ENCODE measurements around the gene PPP1R12C.

The PPP1R12C gene

DNA sequence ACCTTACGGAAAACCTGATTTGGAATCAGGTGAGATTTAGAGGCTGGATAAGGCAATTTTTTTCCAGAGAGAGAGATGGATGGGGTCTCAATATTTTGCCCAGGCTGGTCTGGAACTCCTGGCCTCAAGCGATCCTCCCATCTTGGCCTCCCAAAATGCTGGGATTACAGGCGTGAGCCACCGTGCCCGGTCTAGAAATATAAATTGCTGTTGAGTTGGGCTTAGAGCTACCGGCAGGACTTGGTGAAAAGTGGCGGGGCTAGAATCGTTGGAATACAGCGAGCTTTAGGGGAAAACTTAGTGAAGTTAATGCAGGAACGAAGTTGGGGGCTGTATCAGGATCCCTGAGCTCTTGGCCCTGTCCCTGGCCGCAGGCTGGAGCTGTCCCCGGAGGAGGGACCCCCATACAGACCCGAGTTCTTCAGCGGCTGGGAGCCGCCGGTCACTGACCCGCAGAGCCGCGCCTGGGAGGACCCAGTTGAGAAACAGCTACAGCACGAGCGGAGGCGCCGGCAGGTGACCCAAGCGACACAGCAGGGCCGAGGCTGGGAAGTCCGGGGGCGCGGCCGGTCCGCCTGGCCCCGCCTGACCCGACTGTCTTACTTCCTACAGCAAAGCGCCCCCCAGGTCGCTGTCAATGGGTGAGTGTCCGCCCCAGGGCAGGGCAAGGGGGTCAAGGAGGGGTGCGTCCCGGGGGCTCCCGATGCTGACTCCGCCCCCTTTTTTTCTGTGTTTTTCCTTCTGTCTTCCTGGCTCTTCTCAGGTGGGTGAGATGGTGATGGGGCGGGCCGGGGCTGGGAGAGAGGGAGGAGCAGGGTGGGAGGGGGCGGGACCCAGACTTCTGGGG, 34.2 kb downstream of the PPP1R12C start:
- peaks cover 25% of the 10 kb centered on the region for H3K4me1 Mint-ChIP-seq (ENCODE audit: low read depth)

DNA sequence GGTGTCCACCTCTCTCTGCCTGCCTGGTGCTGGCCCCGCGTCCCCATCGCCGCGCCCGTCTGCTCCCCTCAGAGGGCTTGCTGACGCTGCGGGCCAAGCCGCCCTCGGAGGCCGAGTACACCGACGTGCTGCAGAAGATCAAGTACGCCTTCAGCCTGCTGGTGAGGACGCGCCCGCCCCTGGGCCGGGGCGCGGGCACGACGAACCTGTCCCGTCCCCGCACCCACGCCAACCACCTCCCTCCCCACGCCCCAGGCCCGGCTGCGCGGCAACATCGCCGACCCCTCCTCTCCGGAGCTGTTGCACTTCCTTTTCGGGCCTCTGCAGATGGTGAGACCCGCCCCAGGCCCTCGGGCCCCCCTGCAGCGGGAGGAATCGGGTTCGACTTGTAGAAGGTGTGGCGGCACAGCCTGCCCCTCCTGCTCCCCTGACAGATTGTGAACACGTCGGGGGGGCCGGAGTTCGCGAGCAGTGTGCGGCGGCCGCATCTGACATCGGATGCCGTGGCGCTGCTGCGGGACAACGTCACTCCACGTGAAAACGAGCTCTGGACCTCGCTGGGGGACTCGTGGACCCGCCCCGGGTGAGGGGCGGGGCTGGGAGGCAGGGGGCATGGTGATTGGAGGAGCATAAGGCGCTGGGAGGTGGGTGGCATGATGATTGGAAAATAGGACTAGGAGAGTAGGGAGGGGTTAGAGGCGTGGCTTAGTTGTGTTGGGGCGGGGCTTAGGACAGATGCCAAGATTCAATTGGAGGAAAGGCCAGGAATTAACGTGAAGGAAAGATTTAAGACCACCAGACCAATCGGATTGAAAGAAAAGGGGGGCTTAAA, 35.2 kb downstream of the PPP1R12C start:
- H3K4me3 Mint-ChIP-seq, result peak overlapping the region; percentile 58
- H3K27ac Mint-ChIP-seq, result peak overlapping the region; percentile 57
- no peaks in the 10 kb centered on the region for H3K9me3 Mint-ChIP-seq
- peaks cover 17% of the 10 kb centered on the region for H3K4me1 Mint-ChIP-seq (ENCODE audit: low read depth)
- peak; percentile 36 for DNase-seq (ENCODE audit: low spot score)
- peaks cover 36% of the 10 kb centered on the region for H3K27me3 Mint-ChIP-seq (ENCODE audit: low read depth)
- peaks cover 4% of the 10 kb centered on the region for H3K36me3 Mint-ChIP-seq (ENCODE audit: low read depth)

More for the DNA sequence above, 34.2 kb downstream of the PPP1R12C start:
- DNase-seq (ENCODE audit: low spot score), result no peak
- peaks cover 11% of the 10 kb centered on the region for H3K36me3 Mint-ChIP-seq (ENCODE audit: low read depth)
- peaks cover 46% of the 10 kb centered on the region for H3K27me3 Mint-ChIP-seq (ENCODE audit: low read depth)
- peak overlapping the region; percentile 48 for H3K4me3 Mint-ChIP-seq
- no peaks in the 10 kb centered on the region for H3K9me3 Mint-ChIP-seq
- H3K27ac Mint-ChIP-seq, result no peak overlapping the region

DNA sequence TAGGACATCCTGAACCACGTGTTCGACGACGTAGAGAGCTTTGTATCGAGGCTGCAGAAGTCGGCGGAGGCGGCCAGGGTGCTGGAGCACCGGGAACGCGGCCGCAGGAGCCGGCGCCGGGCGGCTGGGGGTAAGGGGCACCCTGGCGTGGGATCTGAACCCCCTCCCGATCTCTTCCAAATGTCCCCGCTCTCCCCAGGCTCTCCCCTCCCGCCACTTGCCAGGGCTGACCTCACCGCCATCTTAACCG, 35.7 kb downstream of the PPP1R12C start:
- Mint-ChIP-seq H3K36me3 (ENCODE audit: low read depth) (peaks cover 3% of the 10 kb centered on the region), H3K4me1 (ENCODE audit: low read depth) (peaks cover 17% of the 10 kb centered on the region), H3K27me3 (ENCODE audit: low read depth) (peaks cover 35% of the 10 kb centered on the region), H3K4me3 (peak overlapping the region; percentile 76), H3K27ac (peak overlapping the region; percentile 92), H3K9me3 (no peaks in the 10 kb centered on the region)
- DNase-seq (ENCODE audit: low spot score), result no peak

DNA sequence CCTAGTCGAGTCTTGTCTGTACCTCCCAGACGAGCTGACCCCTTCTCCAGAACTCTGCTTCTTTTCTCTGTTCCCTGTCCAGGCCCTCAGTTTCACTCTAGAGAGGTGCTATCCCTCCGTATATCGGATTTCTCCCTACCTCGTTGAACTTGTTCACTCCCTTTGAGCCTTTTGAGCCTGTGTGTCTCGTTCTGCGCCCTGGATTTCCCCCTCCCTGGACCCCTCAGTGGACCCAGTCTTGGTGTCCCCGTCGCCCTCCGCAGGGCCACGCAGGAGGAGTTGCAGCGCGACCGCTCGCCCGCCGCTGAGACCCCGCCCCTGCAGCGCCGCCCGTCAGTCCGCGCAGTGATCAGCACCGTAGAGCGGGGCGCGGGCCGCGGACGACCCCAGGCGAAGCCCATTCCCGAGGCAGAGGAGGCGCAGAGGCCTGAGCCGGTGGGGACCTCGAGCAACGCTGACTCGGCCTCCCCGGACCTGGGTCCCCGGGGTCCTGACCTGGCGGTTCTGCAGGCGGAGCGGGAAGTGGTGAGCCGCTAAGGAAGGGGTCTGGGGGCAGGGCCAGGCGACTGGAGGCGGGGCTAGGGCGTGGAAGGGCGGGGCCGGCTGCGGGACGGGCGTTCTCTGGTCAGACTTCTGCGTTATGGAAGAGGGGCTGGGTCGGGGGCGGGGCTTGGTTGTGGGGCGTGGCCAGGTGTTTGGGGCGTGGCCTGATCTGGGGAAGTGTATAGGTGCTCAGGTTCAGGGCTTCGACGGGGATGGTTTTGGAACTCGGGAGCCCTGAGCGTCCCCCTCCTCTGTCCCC, 36.3 kb downstream of the PPP1R12C start:
- peak overlapping the region; percentile 76 for H3K4me3 Mint-ChIP-seq
- peak overlapping the region; percentile 92 for H3K27ac Mint-ChIP-seq
- DNase-seq (ENCODE audit: low spot score), result peak; percentile 89
- peaks cover 35% of the 10 kb centered on the region for H3K27me3 Mint-ChIP-seq (ENCODE audit: low read depth)
- peaks cover 17% of the 10 kb centered on the region for H3K4me1 Mint-ChIP-seq (ENCODE audit: low read depth)
- no peaks in the 10 kb centered on the region for H3K9me3 Mint-ChIP-seq
- peaks cover 3% of the 10 kb centered on the region for H3K36me3 Mint-ChIP-seq (ENCODE audit: low read depth)

DNA sequence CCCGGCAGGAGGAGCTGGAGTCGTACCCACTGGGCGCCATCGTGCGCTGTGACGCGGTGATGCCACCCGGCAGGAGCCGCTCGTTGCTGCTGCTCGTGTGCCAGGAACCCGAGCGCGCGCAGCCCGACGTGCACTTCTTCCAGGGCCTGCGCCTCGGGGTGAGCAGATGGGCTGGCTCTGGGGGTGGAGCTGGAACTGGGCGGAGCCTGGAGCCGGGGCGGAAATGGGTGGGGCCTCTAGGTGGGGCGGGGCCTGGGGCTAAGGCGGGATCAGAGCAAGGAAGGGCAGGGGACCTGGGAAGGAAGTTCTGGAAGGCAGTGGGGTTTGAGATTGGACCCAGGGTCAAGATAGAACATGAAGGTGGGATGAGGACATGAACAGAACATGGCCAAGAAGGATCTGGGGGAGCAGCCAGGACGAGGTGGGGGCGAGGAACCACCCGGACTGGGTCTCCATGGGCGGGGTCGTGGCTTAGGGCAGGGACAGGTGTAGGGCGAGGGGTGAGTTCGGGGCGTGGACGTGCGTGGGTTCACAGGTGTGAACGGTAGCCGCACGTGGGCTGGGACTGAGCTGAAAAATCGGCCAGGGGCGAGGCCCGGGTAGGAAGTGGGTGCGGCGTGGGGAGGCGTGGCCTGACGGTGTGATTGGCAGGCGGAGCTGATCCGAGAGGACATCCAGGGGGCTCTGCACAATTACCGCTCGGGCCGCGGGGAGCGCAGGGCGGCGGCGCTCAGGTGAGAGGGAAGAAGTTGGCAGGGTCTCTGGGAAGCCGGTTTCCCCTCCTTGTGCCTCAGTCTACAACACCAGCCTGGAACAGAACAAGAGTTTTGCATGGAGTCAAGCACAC, 37.1 kb downstream of the PPP1R12C start:
- Mint-ChIP-seq H3K4me3 (peak overlapping the region; percentile 76), H3K9me3 (no peaks in the 10 kb centered on the region), H3K27me3 (ENCODE audit: low read depth) (peaks cover 27% of the 10 kb centered on the region), H3K36me3 (ENCODE audit: low read depth) (peaks cover 3% of the 10 kb centered on the region), H3K27ac (peak overlapping the region; percentile 92), H3K4me1 (ENCODE audit: low read depth) (peaks cover 17% of the 10 kb centered on the region)
- DNase-seq (ENCODE audit: low spot score), result peak; percentile 72

DNA sequence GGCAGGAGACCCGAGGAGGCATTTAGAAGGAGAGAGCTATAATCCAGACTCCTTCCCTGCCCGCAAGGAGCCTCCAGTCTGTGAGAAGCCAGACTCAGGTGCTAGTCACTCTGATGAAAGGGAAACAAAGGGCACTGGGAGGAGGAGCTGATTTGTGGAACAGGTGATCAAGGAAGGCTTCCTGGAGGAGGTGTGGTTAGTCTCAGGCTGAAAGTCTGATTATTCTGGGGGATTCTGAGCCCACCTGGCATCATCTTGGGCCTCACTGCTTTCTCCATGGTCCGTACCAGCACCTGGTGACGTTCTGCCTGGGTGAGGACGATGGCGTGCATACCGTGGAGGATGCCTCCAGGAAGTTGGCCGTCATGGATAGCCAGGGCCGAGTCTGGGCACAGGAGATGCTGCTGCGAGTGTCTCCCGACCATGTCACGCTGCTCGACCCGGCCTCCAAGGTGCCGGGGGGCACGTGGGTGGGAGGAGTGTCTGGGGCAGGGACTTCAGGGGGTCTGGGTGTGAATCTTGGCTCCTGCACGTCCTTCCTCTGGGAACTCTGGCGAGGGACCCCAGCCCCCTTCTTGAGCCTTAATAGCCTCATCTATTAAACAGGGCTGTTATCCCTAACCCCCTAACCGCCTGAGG, 37.9 kb downstream of the PPP1R12C start:
- Mint-ChIP-seq H3K9me3 (no peaks in the 10 kb centered on the region), H3K27me3 (ENCODE audit: low read depth) (peaks cover 21% of the 10 kb centered on the region), H3K4me3 (peak overlapping the region; percentile 76), H3K4me1 (ENCODE audit: low read depth) (peaks cover 17% of the 10 kb centered on the region), H3K36me3 (ENCODE audit: low read depth) (peaks cover 3% of the 10 kb centered on the region), H3K27ac (peak overlapping the region; percentile 92)
- DNase-seq (ENCODE audit: low spot score), result no peak

DNA sequence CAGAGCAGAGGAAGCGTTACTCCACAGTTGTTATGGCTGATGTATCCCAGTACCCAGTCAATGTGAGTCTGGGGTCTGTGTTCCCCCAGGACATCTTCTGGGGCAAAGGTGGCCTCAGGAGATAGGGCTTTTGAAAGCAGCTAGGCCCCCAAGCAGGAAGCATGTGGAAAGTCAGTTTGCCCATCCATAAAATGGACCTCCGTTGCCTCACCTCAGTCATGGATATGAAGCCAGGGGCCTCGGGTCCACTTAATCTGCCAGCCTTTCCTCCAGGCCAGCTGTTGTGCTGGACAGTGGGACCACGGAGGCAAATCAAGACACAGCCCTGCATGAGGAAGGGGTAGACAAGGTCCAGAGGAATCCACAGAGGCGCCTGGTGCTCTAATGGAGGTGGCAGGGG, 38.4 kb downstream of the PPP1R12C start:
- Mint-ChIP-seq H3K27me3 (ENCODE audit: low read depth) (peaks cover 18% of the 10 kb centered on the region), H3K4me3 (peak overlapping the region; percentile 52), H3K27ac (peak overlapping the region; percentile 53), H3K36me3 (ENCODE audit: low read depth) (peaks cover 3% of the 10 kb centered on the region), H3K4me1 (ENCODE audit: low read depth) (peaks cover 17% of the 10 kb centered on the region), H3K9me3 (no peaks in the 10 kb centered on the region)
- no peak for DNase-seq (ENCODE audit: low spot score)

DNA sequence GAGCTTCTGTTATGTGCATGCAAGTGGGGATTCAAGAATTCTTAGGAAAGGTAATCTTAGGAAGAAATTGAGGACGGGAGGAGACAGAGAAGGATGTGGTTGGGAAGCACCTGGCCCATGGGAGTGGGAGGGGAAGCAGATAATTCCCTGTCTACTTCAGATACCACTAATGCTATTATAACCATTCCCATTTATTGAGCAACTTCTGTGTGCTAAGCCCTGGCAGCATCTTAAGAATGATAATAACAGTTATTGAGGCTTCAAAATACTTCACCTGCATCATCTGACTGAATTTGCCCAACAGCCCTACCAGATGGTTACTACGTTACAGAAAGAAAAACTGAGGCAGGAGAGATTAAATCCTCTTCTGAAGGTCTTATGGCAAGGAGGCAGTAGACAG, 40.3 kb downstream of the PPP1R12C start:
- Mint-ChIP-seq H3K9me3 (no peaks in the 10 kb centered on the region), H3K4me3 (no peak overlapping the region), H3K27me3 (ENCODE audit: low read depth) (peaks cover 3% of the 10 kb centered on the region), H3K4me1 (ENCODE audit: low read depth) (peaks cover 15% of the 10 kb centered on the region), H3K27ac (no peak overlapping the region), H3K36me3 (ENCODE audit: low read depth) (peaks cover 3% of the 10 kb centered on the region)
- no peak for DNase-seq (ENCODE audit: low spot score)

DNA sequence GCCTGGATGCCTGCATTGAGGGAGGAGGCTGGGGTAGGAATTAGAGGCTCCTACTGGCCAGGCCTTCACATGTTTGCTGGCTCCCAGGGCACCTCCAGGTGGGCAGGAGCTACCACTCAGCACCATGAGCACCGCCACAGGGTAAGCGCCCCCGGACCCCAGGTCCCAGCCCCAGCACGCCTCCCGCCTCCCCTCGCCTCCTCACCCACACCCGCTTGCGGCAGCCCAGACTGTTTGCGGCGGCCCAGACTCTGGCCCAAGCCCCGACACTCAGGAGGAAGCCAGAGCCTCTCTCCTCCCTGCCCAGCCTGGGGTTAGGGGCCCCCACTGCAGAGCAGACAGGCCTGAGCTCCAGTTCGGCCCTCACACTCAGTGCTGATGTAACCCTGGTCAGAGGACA, 41.1 kb downstream of the PPP1R12C start:
- DNase-seq (ENCODE audit: low spot score), result no peak
- peaks cover 3% of the 10 kb centered on the region for H3K36me3 Mint-ChIP-seq (ENCODE audit: low read depth)
- H3K27ac Mint-ChIP-seq, result no peak overlapping the region
- no peaks in the 10 kb centered on the region for H3K9me3 Mint-ChIP-seq
- H3K4me3 Mint-ChIP-seq, result no peak overlapping the region
- peaks cover 6% of the 10 kb centered on the region for H3K27me3 Mint-ChIP-seq (ENCODE audit: low read depth)
- H3K4me1 Mint-ChIP-seq (ENCODE audit: low read depth), result peaks cover 14% of the 10 kb centered on the region

DNA sequence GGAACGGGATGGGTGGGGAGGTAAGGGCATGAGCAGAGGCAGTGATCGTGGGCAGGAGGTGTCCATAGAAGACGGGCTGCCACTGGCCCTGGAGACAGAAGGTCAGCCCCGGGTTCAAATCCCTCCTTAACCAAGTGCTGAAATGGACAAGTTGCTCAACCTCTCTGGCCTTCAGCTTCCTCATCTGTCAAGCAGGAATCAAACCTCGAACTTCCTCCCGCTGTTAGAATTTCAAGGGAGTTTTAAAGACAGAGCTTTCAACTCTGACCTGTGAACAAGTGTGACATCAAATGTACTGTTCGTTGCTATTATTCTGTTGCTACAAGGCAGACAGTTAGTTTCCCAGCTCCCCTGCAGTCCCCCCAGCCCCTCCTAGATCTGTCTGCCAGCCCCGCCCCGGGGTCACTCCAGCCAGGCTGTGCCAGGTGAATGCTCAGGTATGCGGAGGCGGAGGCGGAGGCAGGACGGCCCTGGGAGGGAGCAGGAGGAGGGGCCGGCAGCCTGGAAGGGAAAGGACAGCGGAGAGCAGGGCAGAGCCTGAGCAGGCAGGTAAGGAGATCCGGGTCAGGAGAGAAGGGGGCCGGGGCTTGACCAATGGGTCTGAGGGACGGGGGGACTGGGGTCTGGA, 42.0 kb downstream of the PPP1R12C start, which contains the start of gene EPS8L1:
Gene EPS8L1 (plus strand): TSS at position 499 of the 628 bp plus-strand sequence. CDS start 576 bp downstream, outside the sequence.
- Mint-ChIP-seq H3K27me3 (ENCODE audit: low read depth) (peaks cover 8% of the 10 kb centered on the region), H3K9me3 (no peaks in the 10 kb centered on the region), H3K4me3 (no peak within 1 kb of the TSS), H3K27ac (no peak within 1 kb of the TSS), H3K4me1 (ENCODE audit: low read depth) (peaks cover 10% of the 10 kb centered on the region), H3K36me3 (ENCODE audit: low read depth) (peaks cover 3% of the 10 kb centered on the region)
- no peak for DNase-seq (ENCODE audit: low spot score)

DNA sequence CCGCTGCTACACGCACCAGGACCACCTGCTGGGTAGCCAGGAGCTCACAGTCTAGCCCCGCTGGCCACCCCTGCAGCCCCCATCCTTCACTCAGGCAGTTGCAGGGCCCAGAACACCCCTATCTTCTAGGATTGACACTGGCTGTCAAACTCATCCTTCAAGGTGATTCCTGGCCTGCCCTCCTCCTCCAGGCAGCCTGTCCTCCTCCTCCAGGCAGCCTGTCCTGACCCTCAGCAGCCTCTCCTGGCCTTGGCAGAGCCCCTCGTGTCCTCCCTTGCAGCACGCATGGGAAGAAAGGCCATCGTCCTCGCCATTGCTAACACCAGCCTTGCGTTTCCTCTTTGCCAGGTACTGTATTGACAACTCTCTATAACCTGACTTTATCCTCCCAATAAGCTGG, 45.5 kb downstream of the PPP1R12C start:
- Mint-ChIP-seq H3K9me3 (no peaks in the 10 kb centered on the region), H3K4me3 (no peak overlapping the region), H3K36me3 (ENCODE audit: low read depth) (no peaks in the 10 kb centered on the region), H3K4me1 (ENCODE audit: low read depth) (peaks cover 9% of the 10 kb centered on the region), H3K27ac (no peak overlapping the region), H3K27me3 (ENCODE audit: low read depth) (peaks cover 40% of the 10 kb centered on the region)
- DNase-seq (ENCODE audit: low spot score), result no peak

DNA sequence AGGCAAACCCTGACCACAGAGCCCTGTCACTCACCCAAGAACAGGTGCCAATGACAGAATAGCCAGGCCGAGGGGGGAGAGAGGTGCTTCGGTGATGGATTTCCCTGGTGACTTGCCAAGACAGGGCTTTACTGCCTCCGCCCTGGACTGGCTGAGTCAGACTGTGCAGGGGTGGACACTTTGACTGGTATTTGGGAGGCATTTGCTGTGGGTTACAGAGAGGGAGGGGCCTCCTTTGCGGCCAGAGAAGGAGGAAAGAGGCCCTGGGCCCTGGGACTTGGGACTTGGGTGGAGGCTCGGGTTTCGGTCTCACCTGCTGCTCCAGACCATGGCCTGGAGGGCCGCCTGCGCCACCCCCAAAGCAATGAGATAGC, 46.3 kb downstream of the PPP1R12C start:
- peaks cover 9% of the 10 kb centered on the region for H3K4me1 Mint-ChIP-seq (ENCODE audit: low read depth)
- no peak for DNase-seq (ENCODE audit: low spot score)
- no peaks in the 10 kb centered on the region for H3K9me3 Mint-ChIP-seq
- no peak overlapping the region for H3K27ac Mint-ChIP-seq
- no peak overlapping the region for H3K4me3 Mint-ChIP-seq
- H3K27me3 Mint-ChIP-seq (ENCODE audit: low read depth), result peaks cover 48% of the 10 kb centered on the region
- H3K36me3 Mint-ChIP-seq (ENCODE audit: low read depth), result no peaks in the 10 kb centered on the region

All from T-helper 2 cell treated with Interferon-gamma antibody and Interleukin-4, amounts not matched to agents 5 μg/mL and 100 μg/mL, for 36 hours (primary cell).